Measurements from ENCODE around the gene A3GALT2.
"Not testable (repeated sequence)": the region's sequence is repeated elsewhere in the genome, so short reads cannot be mapped to it uniquely, and the experiment has no call there.

Gene A3GALT2

DNA sequence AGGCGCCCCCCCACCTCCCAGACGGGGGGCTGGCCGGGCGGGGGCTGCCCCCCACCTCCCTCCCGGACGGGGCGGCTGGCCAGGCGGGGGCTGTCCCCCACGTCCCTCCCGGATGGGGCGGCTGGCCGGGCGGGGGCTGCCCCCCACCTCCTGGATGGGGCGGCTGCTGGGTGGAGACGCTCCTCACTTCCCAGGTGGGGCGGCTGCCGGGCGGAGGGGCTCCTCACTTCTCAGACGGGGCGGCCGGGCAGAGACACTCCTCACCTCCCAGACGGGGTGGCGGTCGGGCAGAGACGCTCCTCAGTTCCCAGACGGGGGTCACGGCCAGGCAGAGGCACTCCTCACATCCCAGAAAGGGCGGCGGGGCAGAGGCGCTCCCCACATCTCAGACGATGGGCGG is 11.5 kb downstream of the A3GALT2 start:
- not testable (repeated sequence) for DNase-seq

DNA sequence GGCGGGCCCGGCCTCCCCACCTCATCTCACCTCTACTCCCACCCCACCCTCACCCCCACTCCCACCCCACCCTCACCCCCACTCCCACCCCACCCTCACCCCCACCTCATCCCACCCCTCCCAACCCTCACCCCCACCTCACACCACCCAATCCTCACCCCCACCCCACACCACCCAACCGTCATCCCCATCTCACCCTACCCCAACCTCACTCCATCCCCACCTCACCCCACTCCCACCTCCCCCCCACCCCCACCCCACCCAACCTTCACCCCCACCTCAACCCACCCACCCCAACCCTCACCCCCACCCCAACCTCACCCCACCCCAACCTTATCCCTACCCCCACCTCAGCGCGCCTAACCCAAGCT is 13.4 kb downstream of the A3GALT2 start:
- DNase-seq: no peak

DNA sequence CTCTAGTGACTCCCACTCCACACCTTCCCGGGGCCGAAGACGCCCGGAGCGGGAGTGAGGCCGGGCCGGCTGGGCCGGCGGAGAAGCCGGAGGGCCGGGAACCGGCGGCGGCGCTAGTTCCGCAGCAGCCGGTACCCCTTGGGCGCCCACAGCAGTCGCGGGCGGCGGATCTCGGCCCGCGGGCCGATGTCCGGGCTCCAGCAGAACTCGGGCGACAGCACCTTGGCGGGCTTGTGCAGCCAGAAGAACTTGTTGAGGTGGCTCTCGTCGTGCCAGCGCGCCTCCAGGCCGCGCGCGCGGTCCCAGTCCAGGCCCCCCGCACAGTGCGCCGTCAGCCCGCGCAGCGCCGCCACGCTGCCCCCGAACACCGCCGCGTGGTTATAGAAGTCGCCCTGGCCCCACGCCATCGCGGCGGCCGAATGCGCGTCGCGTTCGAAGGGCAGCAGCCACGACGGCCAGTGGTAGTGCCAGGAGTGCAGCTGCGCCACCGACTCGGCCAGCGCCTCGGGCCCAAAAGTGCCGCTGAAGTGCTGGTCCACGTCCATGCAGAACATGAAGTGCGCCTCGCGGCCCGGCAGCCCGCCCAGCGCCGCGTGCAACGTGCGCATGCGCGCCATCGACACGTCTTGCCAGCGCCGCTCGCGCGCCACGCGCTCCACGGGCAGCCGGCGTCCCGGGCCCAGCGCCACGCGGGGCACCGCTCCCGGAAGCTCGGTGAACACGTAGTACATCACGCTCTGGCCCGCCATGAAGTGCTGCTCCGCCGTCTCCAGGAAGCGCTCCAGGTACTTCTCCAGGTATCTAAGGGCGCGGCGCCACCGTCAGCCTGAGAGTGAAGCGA is 14.0 kb downstream of the A3GALT2 start:
- DNase-seq: peak; percentile 38

DNA sequence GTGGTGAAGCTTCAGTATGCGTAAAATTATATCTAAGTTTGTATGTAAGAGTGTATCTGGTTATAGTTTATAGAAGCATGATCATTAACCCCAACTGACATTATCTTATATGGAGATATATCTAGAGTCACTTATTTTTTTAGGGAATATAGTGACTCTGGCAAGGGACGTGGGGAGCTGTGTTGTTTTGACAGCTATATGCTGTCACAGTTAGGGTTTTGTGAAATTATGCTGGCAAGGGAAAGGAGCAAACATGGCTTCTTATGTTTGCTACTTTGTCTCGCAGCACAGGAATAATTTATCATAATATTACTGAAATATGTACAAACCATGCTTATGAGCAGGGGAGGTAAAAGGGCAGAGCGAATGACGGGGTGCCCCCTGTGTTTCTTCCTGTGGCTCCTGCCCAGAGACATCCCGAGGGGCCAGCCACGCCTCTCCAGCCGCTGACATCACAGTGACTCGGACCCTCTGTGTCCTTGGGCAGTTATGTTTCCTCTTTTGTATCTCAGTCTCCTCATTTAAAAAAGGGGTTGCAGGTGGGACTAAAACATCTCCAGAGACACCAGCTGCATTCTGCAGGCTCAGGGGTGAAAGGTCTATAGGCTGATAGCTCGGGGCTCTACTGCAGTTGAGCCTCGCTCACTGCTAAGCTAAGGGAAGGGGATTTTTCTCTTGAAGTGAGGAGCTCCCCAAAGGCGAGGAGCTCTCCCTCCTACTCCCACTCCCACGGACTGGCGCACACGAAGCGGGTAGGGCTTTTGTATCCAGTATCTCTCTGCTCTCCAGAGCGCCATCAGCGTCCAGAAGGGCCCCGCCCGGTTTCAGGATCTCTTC is 14.9 kb downstream of the A3GALT2 start:
- DNase-seq: no peak

DNA sequence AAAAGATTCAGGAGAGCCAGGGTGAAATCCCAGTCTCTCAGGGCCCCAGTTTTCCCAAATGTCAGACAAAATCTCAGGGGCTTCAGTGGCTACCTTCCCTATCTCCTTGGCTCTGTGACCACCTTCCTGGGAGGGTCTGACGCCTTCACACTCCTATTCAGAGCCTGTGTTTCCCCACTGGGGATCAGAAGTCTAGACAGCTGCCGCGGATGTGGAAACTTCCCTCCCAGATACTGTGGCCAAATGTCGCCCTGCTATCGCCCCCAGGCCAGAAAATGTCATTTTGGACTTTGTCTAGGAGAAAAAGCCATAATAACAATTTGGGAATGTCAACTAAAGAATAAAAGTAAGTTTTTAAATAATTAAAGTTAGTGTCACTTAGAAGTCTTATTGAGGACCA is 15.9 kb downstream of the A3GALT2 start:
- DNase-seq: no peak

DNA sequence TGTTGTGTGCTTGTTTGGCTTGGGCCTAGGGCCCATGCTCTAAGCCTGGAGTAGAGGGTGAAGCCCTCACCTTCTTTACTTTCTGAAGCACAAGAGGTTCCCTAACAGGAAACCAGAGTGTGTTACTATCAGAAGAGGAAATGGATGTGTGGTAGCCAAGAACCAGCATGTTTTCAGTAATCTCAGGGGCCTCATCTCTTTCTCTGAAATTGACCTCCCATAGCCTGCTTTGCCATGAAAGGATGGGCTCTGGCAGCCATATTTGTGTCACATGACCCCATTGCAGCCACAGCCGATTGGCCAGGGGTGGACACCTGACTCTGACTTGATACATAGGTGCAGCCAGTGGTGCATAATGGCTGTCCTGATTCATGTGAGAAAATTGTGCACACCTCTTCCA is 18.6 kb downstream of the A3GALT2 start:
- no peak for DNase-seq

DNA sequence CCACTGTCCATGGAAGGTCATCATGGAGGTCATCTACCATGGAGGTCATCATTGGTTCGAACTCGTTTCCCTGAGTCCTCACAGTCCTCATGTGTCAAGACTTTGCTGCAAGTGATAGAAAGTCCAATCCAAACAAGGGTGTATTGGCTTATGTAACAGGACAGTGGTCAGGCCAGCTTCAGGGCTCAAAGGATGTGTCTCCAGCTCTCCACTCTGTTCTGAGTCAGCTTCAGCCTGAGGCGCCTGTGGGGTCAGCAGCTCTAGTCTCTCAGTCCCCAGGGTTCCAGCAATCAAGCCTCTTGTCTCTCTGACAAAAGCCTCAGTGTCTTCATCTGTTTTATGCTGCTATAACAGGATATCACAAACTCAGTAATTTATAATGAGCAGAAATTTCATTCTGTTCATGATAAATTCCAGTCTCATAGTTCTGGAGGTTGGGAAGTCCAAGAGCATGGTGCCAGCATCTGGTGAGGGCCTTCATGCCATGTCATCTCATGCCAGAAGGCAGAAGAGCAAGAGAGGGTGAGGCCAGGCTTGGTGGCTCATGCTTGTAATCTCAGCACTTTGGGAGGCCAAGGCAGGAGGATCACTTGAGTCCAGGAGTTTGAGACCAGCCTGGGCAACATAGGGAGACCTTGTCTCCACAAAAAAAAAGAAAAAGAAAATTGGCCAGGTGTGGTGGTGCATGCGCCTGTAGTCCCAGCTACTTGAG is 19.5 kb downstream of the A3GALT2 start:
- DNase-seq: no peak

DNA sequence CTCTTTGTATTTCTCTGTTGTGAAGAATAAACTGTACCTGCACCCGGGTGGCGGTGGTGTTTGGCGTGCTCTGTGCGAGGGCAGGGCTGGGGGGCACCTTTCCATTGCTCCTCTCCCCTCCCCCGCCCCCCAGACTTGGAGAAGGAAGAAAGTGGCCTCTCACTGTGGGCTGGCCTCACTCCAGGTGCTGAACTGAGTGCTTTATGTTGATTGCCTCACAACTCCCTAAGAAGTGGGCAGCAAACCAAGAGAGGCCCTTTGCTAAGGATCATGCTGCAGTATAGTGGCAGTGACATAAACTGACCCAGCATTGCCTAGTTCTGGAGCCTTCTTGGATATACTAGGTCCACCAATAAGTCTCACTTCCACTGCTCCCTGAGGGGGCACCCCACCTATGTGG is 20.2 kb downstream of the A3GALT2 start:
- DNase-seq: peak; percentile 67

DNA sequence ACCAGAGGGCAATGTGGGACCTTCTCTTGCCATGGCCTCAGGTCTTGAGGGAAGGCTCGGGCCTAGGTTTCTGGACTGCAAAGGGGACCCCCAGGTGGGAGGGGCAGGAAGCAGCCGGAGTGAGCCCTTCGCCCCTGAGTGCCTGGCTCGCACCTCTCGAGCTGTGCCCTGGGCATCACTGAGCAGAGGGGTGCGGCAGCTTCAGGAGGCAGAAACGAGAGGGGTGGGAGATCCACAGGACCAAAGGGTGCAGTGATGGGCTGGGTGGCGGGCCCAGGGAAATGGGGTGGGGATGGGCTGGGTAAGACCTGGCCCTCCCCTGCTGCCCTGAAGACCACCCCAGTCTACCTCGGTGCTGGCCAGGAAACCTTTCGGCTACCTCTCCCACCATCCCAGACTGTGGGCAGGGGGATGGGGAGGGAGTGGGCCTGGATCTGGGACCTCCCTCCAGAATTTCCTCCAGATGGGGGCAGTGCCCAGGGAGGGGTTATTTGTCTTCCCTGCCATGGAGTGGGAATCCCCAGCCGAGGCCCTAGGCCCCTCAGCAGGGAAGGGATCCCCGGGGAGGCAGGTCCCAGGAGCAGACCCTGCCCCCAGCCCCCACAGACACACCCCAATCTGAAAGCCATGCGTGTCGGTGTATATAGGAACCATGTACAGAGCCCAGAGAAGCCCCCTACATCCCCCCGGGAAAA is 21.3 kb downstream of the A3GALT2 start:
- DNase-seq: no peak

DNA sequence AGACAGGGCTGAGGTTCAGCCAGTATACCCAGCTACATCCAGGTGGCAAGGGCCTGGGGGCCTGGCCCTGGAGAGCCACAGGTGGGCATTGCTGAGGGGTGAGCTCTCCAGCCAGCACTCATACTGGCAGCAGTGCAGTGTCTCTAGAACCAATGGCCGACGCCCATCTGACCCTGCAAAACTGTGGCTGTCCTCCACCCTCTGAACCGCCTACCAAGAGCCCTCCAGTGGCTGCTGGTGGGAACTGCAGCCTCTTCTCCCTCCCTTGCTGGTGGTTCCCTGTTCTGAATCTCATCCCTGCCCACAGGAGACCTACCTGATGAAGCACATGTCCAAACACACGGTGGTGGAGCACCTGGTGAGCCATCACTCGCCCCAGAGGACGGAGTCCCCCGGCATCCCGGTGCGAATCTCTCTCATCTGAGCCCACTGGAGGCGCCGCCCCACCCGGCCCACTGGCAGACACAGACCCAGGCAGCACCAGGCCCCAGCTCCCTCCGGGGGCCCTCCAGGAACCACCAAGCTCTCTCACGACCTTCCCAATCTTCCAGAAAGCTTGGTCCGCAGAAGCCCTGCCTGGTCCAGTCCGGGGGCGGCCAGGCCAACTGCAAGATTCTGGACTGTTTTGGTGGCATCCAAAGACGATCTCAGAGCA is 22.1 kb downstream of the A3GALT2 start:
- peak; percentile 49 for DNase-seq

DNA sequence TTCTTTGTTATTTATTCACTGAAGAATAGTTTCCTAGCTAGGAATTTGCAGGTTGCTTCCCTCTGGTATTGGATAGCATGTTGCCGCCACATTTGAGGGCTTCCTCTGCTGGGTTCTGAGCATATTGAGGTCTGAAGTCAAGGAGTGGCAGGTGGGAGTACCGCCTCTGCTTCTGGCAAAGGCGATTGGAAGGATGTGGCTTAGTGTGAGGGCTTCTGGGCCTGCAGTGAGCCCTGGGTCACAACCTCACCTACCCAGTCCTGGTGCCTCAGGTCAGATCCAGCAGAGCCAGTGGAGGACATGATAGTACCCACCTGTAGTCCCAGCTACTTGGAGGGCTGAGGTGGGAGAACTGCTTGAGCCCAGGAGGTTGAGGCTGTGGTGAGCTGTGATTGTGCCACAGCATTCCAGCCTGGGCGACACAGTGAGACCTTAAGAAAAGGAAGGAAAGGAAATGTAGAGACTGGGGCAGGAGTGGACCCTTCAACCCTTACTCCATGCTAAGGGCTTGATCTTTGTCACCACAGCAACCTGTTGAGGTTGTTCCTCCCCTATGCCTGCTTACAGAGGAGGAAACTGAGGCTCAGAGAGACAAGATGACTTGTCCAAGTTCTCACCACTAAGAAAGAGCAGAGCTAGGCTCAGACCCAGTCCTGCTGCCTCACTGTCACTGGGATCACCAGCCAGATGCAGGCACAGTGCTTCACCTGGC is 22.8 kb downstream of the A3GALT2 start:
- no peak for DNase-seq

DNA sequence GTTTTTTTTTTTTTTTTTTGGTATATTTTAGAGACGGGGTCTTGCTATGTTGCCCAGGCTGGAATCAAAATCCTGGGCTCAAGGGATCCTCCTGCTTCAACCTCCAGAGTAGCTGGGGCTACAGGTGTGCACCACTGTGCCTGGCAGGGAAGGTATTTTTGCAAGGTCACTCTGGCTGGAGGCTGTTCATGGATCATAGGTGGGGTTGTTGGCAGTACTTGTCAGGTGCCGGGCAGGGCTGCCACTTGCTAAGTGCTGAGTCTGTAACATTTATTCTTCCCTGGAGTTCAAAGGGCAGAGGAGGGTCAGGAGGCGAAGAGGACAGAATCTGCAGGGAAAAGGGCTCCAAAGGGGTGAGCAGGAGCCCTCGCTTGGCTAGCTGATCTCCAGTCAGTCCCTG is 24.1 kb downstream of the A3GALT2 start:
- DNase-seq: no peak

DNA sequence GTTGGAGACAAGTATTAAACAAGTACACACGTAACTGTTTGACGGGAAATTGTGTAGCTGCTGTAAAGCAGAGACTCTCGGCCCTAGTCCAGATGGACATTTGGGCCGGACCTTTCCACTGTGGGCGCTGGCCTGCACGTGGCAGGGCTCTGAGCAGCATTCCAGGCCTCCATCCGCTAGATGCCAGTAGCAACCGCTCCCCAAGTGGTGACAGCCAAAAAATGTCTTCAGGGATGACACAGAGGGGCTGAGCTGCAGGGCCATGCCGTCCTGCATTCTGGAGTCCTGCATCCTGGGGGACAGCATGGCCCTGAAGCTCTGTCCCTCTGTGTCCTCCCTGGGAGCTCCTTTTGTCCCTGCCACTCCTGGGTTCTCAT is 24.8 kb downstream of the A3GALT2 start:
- DNase-seq: no peak

DNA sequence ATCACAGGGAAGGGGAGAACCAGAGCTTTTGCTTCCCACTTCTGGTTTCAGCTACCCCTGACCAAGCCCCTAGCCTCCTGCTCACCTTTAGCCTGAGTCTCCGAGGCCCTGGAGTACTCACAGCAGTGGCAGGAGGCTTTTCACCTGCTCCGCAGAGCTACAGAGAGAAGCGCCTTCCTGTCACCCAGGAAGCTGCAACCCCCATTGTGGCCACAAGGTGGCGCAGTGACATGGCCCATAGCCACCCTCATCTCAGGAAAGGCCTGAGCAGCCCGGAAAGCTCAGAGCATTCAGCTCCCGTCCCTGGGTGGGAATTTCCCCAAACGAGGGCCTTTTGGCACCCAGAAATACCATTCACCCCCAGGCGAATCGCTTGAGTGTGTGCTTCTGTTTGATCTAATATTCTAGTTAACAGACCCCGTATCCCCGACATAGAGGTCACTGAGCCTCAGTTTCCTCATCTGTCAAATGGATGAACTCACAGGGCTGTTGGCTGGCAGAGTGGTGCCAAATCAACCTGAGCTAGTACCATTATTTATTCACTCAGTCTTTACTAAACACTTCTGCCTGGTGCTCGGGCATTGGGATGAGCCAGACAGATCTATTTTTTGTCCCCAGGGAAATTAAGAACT is 25.3 kb downstream of the A3GALT2 start:
- DNase-seq: peak; percentile 71

DNA sequence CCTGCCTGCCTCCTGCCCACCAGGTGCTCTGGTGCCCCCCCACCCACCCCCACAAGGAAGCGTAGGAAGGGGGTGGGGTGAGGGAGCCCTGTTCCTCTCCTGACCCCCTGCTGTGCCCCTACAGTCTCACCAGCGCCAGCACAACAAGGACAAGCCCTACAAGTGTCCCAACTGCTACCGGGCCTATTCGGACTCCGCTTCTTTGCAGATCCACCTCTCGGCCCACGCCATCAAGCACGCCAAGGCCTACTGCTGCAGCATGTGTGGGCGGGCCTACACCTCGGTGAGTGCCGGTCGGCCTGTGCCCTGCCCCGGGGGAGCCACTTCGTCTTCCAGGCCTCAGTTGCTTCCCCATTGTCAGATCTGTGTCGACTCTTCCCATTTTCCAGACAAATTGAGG is 25.9 kb downstream of the A3GALT2 start:
- DNase-seq: no peak

DNA sequence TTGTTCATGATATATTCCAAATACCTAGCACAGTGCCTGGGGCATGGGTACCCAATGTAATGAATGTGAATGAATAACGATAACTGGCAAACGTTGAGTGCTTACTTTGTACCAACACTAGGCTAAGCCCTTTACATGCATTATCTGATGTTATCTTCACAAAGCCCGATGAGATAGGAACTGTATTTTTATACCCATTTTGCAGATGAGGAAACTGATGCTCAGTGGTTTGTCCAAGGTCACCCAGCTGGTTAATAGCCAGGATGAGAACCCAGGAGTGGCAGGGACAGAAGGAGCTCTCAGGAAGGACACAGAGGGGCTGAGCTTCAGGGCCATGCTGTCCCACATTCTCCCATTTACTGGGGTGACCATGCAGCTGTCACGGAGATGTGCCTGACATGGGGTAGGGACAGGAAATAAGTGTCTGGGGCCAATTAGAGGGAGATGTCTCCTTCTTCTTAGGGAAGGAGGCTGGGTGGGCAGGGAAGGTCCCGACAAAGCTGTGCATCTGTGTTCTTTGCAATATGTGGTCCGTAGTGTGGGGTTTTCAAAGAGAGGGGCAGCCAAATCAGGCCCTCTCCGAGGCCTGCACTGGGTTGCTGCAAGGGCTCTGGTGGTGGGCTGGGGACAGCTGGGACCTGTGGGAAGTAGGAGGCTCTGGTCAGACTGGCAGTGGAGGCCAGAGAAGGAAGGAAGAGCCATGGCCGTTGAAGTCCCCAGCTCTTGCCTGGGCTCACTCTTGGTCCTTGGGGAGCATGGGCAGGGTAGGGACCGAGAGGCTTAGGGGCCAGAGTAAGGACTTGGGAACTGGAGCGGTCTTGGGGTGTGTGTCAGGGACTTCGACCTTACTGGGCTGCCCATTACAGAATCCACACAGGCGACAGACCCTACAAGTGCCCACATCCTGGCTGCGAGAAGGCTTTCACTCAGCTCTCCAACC is 26.6 kb downstream of the A3GALT2 start:
- DNase-seq: no peak

DNA sequence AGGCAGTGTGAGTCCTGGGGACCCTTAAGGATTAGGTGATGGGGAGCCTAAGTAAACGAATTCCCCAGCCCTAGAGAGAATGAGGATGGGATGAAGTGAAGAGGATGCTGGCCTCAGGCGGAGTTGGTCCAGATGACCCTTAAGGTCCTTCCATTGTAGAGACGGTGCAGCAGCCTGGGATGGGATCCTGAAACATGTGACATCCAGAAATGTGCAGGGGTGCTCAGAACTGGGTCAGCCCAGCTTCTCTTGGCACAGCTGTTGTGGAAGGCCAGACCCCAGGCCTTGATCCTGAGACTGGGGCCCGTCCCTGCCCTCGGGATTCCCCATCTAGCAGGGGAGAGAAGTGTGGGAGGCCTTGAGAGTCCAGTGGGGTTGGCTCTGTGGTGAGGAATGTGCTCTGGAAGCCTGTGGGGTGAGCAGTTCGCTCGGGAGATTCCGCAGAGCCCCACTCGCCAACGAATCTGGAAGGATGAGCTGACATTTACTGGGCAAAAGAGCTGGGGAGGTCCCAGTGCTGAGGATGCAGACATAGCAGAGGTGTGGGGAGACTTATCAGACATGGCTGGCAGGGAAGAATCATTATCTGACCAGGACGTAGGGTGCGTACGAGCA is 28.1 kb downstream of the A3GALT2 start:
- no peak for DNase-seq

DNA sequence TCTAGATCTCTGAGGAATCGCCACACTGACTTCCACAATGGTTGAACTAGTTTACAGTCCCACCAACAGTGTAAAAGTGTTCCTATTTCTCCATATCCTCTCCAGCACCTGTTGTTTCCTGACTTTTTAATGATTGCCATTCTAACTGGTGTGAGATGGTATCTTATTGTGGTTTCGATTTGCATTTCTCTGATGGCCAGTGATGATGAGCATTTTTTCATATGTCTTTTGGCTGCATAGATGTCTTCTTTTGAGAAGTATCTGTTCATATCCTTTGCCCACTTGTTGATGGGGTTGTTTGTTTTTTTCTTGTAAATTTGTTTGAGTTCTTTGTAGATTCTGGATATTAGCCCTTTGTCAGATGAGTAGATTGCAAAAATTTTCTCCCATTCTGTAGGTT is 30.3 kb downstream of the A3GALT2 start:
- not testable (repeated sequence) for DNase-seq

DNA sequence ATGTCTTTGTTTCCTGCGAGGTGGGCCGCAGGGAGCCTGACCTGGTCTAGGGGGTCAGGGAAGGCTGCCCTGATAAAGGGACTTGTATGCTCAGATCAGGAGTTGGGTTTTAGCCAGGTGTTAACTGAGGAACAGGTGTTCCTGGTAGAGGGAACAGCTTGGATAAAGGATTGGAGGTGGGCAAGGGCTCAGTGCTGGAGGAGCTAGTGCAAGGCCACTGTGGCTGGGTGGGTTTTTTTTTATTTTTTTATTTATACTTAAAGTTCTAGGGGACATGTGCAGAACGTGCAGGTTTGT is 31.1 kb downstream of the A3GALT2 start:
- DNase-seq: no peak

Data from fibroblast of skin of right biceps (primary cell).